NOMO-1 treated with DMSO at 0.1 percent for 48 hours (cell line): Measurements from ENCODE around the gene CRBN.
A peak's percentile ranks its signal among the peaks of the same experiment; 100 is the strongest.

ENCODE experiments used
- DNase-seq: peaks from one replicate; lab custom pipeline; 2025; ENCODE audit not compliant: unreplicated experiment; lab: John Stamatoyannopoulos, UW

CRBN gene

DNA sequence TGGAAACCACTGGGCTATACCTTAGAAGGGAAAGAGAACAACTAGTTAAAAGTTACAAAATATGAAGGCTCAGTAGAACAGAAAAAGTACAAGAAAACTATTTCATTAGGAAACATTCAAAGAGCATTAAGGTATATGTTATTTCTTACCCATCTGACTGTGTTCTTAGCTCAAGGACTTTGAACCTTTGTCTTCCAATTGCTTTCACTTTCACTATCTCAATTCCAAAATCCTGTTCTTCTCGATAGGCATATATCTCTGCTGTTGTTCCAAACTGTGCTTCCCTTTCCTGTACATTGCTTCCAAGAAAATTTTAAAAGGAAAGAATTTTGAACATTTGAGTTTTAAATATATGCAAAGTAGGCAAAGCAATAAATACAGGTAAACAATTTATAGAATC lies 6.9 kb downstream of the CRBN start:
- no peak for DNase-seq

DNA sequence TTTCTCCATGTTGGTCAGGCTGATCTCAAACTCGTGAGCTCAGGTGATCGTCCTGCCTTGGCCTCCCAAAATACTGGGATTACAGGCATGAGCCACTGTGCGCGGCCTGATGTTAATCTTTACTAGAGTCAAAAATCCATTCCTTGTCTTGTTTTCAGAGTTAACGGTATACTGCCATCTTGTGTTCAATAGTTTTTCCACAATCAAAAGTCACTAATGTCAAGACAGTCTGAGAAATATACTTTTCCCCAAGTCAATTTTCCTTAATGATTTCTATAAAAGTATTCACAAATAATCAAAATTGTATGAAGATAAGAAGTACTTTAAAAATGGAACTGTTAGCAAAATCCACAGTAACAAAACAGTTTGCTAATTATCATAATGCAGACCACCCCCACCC lies 8.5 kb downstream of the CRBN start:
- DNase-seq = no peak

DNA sequence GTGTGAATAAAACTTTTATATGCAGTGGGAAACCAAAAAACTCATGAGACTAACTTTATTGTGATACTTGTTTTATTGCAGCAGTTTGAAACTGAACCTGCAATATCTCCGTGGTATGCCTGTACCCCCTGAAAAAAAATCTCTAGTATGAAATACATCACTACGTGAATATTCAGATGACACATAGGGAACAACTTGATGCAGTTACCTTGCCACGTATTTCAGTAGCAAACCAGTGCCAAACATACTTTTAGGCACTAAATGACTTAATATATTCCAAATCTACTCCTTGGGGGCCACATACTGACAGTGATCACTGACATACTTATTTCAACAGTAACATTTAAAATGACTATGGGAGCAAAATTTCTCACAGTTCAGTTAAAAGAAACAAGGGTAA lies 13.8 kb downstream of the CRBN start:
- DNase-seq = no peak

DNA sequence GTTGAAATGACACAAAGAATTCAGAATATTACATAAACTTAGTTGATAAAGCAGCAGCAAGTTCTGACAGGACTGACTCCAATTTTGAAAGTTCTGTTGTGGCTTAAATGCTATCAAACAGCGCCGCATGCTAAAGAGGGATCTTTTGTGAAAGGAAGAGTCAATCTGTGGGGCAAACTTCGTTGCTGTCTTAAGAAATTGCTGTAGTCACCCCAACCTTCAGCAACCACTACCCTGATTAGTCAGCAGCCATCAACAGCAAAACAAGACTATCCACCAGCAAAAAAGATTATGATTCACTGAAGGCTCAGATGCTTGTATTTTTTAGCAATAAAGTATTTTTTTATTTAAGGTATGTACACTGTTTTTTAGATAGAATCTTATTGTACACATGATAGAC lies 14.2 kb downstream of the CRBN start:
- DNase-seq = no peak

DNA sequence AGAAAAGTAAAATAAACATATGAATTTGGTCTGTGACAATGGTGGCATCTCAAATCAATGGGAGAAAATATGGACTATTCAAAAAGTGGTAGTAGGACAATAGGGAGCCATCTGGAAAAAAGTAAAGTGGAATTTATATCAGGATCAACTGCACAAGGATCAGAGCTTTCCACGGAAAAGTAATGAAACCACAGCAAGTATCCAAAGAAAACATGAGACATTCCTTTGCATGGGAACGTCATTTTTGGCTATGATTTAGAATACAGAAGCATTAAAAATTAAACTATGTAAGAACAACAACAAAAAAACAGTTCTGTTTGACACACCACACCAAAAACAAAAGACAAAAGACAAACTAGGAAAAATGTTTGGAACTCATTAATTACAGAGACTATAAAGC lies 18.7 kb downstream of the CRBN start:
- no peak for DNase-seq

DNA sequence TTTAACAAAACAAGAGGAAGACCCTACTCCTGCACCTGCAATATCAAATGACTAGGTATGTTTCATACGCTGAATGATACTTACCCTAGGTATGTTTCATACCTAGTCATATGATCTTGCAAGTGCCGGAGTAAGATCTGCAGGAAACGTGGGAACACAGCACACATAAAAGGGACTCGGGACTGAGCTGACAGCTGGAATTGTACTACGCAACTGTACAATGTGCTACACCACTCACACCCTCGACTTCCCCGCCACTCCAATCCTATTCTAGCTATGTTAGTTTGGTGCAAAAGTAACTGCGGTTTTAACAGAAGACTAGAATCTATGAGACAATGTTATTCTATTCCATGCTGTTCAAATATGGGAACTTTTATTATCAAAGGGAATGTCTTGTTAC lies 22.0 kb downstream of the CRBN start:
- no peak for DNase-seq

DNA sequence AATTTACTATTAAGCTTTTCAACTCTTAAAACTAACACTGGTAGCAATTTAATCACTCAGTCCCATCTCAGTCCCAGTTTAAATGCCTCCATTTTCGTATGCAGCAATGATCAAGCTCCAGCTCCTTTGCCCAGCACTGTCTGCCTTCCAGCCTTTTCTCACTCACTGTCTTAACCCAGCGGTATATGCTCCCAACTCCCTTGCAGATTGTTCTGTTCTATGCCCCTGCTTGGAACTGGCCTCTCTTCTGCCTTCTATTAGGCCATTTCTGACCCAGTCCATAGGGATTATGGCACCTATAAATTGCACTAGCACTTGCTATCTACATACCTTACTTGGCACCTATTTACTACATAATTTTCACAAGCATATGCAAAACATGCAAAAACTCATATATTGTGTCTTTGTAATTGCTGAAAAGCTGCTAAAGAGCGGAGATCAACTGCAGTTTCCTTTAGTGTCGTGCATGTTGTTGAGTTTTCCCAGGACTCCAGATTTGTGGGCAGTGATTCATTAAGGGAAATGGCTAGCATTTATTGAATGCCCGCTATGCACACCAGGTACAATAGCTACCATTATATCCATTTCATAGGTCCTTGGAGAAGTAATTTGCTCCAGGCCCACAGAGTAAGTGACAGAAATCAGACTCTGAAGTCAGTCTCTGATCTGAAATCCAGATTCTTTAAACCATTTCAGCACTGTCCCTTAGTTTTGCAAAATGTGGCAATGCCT lies 24.4 kb downstream of the CRBN start:
- DNase-seq = no peak

DNA sequence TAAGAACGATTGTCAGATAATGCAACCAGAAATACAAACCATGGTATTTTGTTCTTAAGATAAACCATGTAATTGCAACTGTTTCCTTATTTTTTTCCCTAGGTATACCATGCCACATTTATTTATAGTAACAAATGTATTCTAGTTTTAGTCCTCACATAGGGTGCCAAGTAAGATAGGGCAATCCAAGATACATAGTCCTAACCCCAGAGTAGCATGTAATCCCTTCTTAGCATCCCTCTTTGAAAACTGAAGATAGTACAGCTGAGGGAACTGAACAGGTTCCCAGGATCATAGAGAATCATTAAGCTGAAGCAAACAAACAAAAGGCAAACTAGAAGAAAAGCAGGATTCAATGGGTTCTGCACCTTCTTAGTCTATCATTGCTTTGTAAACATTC lies 28.0 kb downstream of the CRBN start:
- no peak for DNase-seq

DNA sequence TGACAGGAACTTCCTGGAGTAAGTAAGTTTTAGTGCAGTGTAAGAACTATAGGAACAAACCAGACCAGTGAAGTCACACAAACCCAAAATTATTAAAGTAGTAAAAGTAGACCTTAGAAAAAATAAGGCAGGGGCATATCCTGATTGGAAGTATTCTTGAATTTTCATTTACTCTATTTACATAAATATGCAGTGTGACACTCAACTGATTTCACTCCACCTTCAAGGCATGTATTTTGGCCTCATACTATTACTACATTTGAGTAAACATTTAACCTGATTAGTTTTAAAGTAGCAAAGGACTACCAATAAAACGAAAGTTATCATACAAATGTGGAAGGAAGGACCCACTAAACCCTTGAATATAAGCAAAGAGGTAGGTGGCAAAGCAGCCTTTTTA lies 29.9 kb downstream of the CRBN start:
- DNase-seq = no peak

DNA sequence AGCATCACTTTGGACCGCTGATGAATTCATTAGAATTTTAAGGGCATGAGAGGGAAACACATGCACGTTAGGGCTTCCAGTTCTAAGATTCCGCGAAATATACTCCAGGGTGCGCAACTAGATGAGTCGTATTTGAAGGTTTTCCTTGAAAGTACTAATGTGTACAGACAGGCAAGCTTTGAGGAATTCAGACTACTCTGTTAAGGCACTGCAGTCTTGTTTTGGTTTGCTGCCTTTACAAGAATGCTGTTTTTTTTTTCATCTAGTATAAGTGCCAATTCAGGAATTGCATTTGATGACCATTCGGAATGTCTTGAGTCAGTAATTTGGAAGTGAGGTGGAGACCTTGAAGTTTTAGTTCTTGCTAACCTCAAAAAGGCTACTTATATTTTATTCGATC lies 33.7 kb downstream of the CRBN start:
- DNase-seq = no peak

DNA sequence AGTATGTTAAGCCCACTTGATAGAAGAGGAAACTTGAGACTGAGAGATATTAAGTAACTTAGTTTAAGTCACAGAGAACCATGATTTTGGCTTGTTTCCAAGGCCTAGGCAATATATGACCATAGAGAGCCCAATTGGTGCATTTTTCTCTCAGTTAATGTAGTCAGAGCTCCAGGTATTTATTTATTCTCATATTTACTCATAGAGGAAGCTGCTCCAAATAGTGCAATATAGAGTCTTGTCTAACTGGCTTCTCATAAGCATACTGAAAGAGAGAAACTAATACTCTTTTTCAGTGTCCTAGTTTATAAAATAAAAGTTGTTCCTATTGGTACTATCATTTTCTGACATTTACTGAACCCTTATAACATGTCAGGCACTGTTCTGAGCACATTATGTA lies 37.6 kb downstream of the CRBN start:
- no peak for DNase-seq

DNA sequence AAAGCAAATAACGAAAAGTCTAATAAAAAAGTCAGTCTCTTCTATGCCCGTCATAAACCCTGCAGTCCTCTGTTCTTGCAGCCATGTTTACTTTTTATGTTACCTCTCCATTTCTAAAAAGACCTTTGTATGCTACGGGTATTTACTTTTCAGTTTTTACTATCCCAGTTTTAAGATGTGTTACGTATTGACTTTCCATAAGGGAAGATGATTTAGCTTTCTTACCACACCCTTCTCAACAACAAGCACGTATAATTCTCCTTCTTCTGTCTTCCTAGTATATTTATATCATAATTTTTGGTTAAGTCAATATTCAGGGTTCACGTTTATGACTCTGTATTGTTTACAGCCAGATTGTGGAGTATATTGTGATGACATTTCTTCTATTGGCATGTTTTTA lies 42.0 kb downstream of the CRBN start:
- DNase-seq = no peak

DNA sequence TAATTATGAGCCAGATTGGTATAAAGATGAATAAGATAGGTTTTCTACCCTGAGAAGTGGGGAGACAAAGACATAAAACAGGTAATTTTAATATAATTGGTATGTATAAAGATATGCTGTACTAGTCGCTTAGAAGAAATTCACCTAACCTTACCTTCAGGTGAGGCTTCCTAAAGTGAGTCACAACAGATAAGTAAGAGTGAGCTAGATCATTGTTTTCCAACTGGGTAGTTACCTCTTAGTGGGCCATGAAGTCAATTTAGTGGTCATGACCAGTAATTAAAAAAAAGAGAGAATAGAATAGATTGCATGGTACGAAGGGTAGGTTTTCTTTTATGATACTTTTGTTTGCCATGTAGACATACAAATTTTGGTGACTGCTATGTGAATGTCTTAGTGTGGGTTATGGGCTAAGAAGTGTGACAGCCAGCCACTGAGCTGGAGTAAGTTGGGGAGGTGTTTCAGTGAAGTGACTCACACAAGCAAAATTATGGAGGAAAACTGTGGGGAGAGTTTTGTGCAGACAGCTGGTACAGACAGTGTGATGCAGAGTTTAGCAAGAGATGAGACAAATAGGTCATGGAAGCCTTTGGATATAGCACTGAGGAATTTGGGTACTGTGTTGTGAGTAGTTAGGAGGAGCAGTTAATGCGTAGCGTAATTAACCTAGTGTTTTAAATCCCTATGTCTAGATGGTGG lies 44.6 kb downstream of the CRBN start:
- no peak for DNase-seq

DNA sequence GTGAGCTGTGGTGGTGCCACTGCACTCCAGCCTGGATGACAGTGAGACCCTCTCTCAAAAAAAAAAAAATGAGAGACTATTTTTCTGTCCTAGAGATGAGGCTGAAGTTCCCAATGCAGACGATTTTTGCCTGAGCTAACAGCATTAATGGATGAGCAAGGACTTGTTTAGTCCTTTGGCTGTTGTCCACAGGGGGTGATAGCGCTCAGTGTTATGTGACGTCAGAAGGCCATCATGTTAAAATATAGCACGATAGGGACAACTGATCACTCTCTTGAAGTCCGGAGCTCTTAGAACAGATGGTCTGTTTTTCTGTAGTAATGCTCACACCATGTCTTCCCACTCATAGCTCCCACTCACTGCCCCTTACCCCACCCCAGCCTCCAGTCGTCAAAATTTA lies 46.0 kb downstream of the CRBN start:
- DNase-seq = no peak

DNA sequence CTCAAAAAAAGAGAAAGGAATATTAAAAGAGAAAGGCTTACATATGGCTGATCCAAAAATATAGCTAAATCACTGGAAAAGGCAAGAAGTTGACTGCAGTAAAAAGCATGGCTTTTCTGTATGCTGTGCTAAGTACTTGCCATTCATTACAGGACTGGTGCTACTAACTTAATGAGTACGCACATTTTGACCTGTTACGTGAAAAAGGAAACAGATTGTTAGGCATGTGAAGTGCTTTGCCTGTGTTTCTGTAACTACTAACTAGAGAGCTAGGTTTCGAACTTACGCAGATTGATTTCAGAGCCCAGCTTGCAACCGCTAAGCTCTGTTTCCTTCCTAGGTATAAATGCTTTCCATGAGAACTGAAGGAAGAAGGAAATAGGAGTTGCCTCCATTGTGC lies 49.9 kb downstream of the CRBN start:
- no peak for DNase-seq

DNA sequence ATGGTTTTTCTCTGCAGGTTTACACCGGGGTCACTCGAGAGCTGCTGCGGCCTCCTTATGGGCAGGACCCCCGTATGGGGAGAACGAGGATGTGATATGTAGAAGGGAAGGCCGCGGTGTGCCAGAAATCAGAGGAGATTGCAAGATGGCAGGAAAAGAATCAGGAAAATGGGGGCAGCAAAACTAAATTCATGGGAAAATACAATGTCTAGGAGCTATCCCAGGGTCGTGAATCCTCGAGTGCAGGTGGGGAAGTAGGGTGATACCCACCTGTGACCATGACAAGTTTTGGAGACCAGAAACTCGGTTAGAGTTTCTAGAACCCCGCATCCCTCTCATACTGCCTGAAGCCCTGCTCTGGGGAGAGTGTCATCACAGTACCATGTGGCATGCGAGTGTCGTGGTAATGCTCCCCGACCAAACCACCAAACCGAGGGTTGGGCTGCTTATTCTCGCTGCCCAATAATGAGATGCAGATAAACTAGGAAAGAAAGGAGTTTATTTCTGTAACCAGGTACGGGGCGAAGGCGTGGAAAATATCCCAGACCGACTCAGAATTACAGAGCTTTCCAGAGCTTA lies 52.0 kb downstream of the CRBN start:
- DNase-seq = peak; percentile 5

DNA sequence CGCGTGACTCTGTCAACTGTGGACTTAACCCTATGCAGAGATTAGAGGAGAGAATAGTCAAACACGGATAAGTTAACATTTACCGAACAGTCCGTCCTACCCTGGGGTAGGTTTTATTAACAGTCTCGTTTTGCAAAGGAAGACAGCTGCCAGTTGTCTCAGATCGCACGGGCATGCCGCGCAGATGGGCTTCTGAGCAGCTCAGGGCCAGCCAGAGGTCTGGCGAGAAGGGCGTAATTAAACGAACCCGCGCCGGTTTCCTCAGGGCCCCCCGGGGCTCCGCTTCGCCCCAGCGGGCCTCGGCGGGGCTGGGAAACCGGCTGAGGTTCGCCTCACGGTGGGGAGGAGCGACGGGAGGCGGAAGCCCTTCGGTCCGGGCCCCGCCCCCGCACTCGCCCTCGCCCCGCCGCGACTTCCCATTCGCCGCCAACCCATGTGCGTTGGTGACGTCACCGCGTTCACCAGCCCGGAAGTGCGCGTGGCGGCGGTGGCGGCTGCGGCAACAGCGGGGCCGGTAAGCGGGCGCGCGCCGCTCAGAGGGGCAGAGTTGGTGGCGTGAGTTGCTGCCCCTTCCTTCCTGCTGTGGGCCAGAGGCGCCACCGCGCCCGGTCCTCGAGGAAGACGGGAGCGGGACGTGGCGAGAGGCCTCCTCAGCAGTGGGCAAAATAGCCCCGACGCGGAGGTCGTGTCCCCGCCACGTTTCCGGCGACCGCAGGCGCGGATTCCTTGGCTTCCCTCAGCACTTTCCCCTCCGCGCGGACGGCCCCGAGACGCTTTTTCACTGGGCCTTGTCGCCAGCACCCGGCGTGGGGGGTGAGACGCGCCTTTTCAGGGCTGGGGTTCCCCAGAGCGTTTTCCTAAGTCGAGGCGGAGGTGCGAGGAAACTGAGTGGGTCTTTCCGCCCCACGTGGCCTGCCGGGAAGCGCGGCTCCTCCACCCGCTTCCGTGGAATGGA lies 52.7 kb downstream of the CRBN start, which contains the start of gene TRNT1:
TSS of gene TRNT1 (plus strand) at position 464 of the 955 bp plus-strand sequence. CDS start 2,101 bp downstream, outside the sequence.
- peak; percentile 85 for DNase-seq

DNA sequence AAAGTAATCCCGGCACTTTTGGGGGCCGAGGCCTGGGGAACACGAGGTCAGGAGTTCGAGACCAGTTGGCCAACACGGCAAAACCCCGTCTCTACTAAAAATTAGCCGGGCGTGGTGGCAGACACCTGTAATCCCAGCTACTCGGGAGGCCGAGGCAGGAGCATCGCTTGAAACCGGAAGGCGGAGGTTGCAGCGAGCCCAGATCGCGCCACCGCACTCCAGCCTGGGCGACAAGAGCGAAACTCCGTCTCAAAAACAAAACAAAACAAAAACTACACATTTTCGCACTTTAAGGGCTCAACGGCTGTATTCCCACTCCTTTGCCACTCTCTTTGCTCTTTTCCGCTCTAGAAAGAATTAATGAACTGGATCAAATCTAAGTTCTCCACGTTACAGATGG lies 53.5 kb downstream of the CRBN start:
- DNase-seq = no peak

DNA sequence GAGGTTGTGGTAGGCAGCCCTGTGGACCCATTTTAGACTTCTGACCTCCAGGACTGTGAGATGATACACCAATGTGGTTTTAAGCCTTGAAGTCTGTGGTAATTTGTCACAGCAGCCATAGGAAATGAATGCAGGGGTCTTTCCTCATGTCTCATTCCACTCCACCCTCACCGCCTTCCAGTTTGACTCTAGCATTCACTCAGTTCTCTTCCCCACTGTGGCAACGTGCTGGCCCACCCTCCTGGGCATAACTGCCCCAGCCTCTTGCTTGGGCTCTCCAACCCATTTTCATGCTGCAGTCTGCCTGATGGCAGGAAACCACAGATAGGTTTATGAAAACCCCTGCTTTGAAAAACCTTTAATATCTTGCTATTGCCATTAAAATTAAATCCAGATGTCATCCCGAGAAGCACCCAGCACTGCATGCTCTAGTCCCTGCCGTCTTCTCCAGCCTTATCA lies 60.1 kb downstream of the CRBN start:
- DNase-seq = no peak

DNA sequence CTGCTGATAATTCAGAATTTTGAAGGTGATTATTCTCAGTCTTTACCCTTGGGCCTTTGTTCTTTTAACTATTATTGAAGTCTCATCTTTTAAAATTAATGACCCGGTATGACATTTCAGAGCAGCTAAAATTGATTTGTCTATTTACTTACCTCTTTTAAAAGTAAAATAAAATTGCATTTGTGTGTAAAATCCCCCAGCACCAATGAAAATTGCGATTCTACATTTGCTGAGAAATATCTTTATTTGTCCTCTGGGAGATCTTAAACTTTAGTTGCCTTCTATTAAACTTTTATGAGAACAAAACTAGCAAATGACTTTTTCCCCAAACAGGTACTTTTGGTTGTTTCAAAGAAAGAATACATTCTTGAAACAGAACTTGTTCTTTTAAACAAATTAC lies 61.8 kb downstream of the CRBN start:
- DNase-seq = no peak

DNA sequence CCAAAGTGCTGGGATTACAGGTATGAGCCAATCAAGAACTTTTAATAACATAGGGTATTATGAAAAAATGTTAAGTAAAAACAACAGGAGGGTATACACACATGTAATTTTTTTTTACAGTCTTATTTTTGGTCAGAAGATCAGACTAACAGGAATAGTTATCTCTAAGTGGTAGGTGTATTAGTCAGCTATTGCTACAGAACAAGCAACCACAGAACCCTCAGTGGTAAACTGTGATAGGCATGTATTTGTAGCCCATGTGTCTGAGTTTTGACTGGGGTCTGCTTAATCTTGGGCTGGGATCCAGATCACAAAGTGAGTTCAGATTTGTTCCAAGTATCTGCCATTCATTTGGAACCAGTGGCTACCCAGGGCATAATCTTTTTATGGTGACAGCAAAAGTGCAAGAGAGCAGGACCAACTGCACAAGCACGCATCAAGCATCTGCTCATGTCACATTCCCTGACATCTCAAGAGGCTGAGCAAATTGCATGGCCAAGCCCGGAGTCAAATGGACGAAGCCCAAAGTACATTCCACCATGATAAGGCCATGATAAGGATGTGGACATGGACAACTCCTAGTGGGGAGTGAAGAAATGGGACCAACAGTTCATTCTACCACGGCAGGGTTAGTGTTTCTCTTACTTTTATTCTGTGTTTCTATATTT lies 66.3 kb downstream of the CRBN start:
- DNase-seq = no peak
